HEK293T (cell line): ENCODE results near the gene HMGA1.
"Not testable (repeated sequence)": the region's sequence is repeated elsewhere in the genome, so short reads cannot be mapped to it uniquely, and the experiment has no call there.

Source experiments
- CTCF ChIA-PET: fragments of 350-600 bp; formaldehyde crosslinking; extraction: SDS; loops from one replicate; lab custom pipeline; 2021; ENCODE audit warnings: antibody characterized with exemption, inconsistent platforms; lab: Yijun Ruan, JAX
- POLR2A ChIA-PET: fragments of 350-600 bp; formaldehyde crosslinking; extraction: SDS; loops from one replicate; lab custom pipeline; 2020; ENCODE audit warnings: antibody characterized with exemption, inconsistent platforms; lab: Yijun Ruan, JAX
- DNase-seq: peaks from one replicate; pipeline ENCODE4 v3.0.0; 2012; ENCODE audit warnings: mixed read lengths; ENCODE audit errors: extremely low spot score
- ARNT ChIP-seq: fragments of 450-650 bp; IDR thresholded peaks from 2 replicates; pipeline ENCODE4 v1.6.1; 2017; ENCODE audit warnings: mild to moderate bottlenecking
- BHLHE40 ChIP-seq: fragments of 450-650 bp; IDR thresholded peaks from 2 replicates; pipeline ENCODE4 v1.6.1; 2016; ENCODE audit warnings: mild to moderate bottlenecking, moderate library complexity, borderline replicate concordance
- CTBP1 ChIP-seq: fragments of 450-650 bp; IDR thresholded peaks from 2 replicates; pipeline ENCODE4 v1.6.1; 2016; ENCODE audit warnings: borderline replicate concordance
- ELF4 ChIP-seq: fragments of 450-650 bp; IDR thresholded peaks from 2 replicates; pipeline ENCODE4 v1.6.1; 2017; ENCODE audit warnings: antibody characterized with exemption
- FOXA1 ChIP-seq: fragments of 450-650 bp; IDR thresholded peaks from 2 replicates; pipeline ENCODE4 v1.6.1; 2016; ENCODE audit warnings: mild to moderate bottlenecking
- FOXK2 ChIP-seq: fragments of 450-650 bp; IDR thresholded peaks from 2 replicates; pipeline ENCODE4 v1.6.1; 2016; ENCODE audit warnings: mild to moderate bottlenecking
- FOXM1 ChIP-seq: fragments of 450-650 bp; IDR thresholded peaks from 2 replicates; pipeline ENCODE4 v1.6.1; 2017; ENCODE audit warnings: mild to moderate bottlenecking, borderline replicate concordance
- HDGF ChIP-seq: fragments of 450-650 bp; IDR thresholded peaks from 2 replicates; pipeline ENCODE4 v1.6.1; 2017; ENCODE audit warnings: antibody characterized with exemption, borderline replicate concordance
- L3MBTL2 ChIP-seq: fragments of 450-650 bp; conservative IDR thresholded peaks from 2 replicates; pipeline ENCODE4 v1.6.1; 2016; ENCODE audit warnings: mild to moderate bottlenecking
- LEF1 ChIP-seq: fragments of 450-650 bp; IDR thresholded peaks from 2 replicates; pipeline ENCODE4 v1.6.1; 2017; ENCODE audit warnings: mild to moderate bottlenecking, borderline replicate concordance
- NFRKB ChIP-seq: fragments of 450-650 bp; IDR thresholded peaks from 2 replicates; pipeline ENCODE4 v1.6.1; 2016; ENCODE audit warnings: mild to moderate bottlenecking, moderate library complexity
- PKNOX1 ChIP-seq: fragments of 450-650 bp; IDR thresholded peaks from 2 replicates; pipeline ENCODE4 v1.6.1; 2016
- SP1 ChIP-seq: fragments of 450-650 bp; IDR thresholded peaks from 2 replicates; pipeline ENCODE4 v1.6.1; 2017
- SUZ12 ChIP-seq: fragments of 450-650 bp; IDR thresholded peaks from 2 replicates; pipeline ENCODE4 v1.6.1; 2016; ENCODE audit warnings: mild to moderate bottlenecking
- TARDBP ChIP-seq: fragments of 450-650 bp; IDR thresholded peaks from 2 replicates; pipeline ENCODE4 v1.6.1; 2016
- ZNF384 ChIP-seq: fragments of 450-650 bp; IDR thresholded peaks from 2 replicates; pipeline ENCODE4 v1.6.1; 2016

The HMGA1 gene

GRCh38 chr6:34260576-34261267, 24.0 kb downstream of the HMGA1 start:
- ChIA-PET CTCF (interaction anchor here (0.6 kb wide), 1 partner anchor 115 kb away, joined by 3 read pairs; the partner anchor contains the start of gene GRM4), POLR2A (no interaction called here)
- DNase-seq, result no peak
- TF ChIP-seq NFRKB, result no peak
- no peak for TF ChIP-seq SUZ12
- TF ChIP-seq TARDBP, result no peak
- no peak for TF ChIP-seq ARNT
- no peak for TF ChIP-seq FOXM1
- TF ChIP-seq SP1, result no peak
- TF ChIP-seq ZNF384, result no peak
- no peak for TF ChIP-seq LEF1
- TF ChIP-seq BHLHE40, result no peak
- no peak for TF ChIP-seq HDGF
- no peak for TF ChIP-seq PKNOX1
- no peak for TF ChIP-seq CTBP1
- no peak for TF ChIP-seq FOXA1
- no peak for TF ChIP-seq FOXK2
- no peak for TF ChIP-seq ELF4
- no peak for TF ChIP-seq L3MBTL2

DNA sequence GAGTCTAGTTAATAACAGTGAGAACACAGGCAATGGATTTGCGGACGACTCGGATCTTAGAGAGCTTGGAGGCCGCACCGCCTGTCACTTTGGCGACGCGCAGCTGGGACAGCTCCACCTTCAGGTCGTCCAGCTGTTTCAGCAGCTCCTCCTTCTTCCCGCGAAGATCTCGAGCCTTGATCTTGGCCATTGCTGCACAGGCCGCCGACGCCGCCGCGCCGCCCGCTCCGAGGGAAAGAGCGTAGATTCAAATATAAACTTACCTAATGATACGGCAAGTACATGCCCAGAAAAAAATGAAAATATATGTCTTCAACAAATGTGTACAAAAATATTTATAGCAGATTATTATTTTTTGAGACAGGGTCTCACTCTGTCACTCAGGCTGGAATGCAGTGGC, 26.8 kb downstream of the HMGA1 start:
- POLR2A ChIA-PET, DNase-seq, CTCF ChIA-PET: not testable (repeated sequence)

- DNase-seq, result no peak
- CTCF ChIA-PET, result no interaction called here
- POLR2A ChIA-PET, result interaction anchor here (0.6 kb wide), 1 partner anchor 19 kb away, joined by 3 read pairs; the partner anchor contains the start of gene SMIM29
- TF ChIP-seq FOXA1 (no peak), PKNOX1 (0 out of 2 replicates have a peak, but pooled peaks have one; percentile 19), L3MBTL2 (no peak)
These were observed 31.1 kb downstream of the HMGA1 start for GRCh38 chr6:34267746-34268145.

DNA sequence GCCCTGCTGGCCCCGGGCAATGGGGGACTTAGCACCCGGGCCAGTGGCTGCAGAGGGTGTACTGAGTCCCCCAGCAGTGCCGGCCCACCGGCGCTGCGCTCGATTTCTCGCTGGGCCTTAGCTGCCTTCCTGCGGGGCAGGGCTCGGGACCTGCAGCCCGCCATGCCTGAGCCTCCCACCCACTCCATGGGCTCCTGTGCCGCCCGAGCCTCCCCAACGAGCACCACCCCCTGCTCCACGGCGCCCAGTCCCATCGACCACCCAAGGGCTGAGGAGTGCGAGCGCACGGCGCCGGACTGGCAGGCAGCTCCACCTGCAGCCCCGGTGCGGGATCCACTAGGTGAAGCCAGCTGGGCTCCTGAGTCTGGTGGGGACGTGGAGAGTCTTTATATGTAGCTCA, 32.5 kb downstream of the HMGA1 start:
- CTCF ChIA-PET, DNase-seq, POLR2A ChIA-PET: not testable (repeated sequence)

DNA sequence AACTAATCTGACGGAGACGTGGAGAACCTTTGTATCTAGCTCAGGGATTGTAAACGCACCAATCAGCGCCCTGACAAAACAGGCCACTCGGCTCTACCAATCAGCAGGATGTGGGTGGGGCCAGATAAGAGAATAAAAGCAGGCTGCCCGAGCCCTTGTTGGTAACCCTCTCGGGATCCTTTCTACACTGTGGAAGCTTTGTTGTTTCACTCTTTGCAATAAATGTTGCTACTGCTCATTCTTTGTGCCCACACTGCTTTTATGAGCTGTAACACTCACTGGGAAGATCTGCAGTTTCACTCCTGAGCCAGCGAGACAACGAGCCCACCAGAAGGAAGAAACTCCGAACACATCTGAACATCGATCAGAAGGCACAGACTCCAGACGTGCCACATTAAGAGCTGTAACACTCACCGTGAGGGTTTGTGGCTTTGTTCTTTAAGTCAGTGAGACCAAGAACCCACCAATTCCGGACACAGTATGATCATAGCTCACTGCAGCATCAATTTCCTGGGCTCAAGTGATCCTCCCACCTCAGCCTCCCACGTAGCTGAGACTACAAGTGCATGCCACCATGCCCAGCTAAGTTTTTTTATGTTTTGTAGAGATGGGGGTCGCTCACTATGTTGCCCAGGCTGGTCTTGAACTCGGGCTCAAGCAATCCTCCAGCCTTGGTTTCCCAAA, 33.1 kb downstream of the HMGA1 start:
- CTCF ChIA-PET, result interaction anchor here (0.8 kb wide), 1 partner anchor 145 kb away, joined by 3 read pairs; no protein-coding TSS in a partner anchor
- POLR2A ChIA-PET, DNase-seq: not testable (repeated sequence)

DNA sequence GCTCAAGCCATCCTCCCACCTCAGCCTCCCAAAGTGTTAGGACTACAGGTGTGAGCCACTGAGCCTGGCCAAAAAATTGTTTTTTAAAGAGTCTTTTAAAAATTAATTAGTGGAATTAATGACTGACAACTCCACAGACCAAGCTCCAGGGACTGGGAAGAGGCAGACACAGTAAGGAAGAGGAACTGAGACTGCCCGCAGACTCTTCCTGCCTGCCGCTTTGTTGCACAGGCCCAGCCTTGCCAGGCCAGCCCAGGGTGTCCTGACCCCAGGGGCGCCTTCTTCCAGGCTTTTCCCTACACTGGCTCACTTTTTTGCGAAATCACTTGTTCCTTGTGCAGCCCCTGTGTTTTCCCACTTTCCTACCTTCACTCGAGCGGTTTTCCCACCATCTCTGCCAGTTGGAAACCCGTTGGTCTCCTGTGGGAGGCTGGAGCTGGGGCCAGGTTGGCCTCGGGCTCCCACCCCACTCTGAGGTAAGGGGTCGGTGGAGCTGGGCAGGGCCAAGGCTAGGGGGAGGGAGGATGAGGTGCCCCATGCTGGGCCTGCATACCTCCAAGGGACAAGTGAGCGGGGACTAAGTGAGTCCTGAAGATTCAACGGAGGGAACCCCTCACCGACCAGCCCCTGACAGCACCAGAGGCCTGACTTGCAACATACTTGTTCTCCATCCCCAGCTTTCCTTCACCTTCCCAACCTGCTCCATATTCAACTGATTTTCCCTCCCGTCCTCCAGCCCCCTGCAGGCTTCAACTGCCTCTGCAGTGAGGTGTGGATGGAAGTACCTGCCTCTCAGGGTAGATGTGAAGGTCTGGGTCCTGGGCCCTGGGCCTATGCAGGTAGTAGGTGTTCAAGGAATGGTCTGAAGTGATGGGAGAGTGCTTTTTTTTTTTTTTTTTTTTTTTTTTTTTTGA, 35.6 kb downstream of the HMGA1 start:
- TF ChIP-seq FOXM1 (no peak), PKNOX1 (no peak), LEF1 (no peak), FOXA1 (no peak), CTBP1 (no peak), ARNT (no peak), SUZ12 (no peak), NFRKB (no peak), L3MBTL2 (no peak), FOXK2 (no peak), ZNF384 (no peak)
- DNase-seq, result no peak
- CTCF ChIA-PET, result no interaction called here
- POLR2A ChIA-PET, result no interaction called here

DNA sequence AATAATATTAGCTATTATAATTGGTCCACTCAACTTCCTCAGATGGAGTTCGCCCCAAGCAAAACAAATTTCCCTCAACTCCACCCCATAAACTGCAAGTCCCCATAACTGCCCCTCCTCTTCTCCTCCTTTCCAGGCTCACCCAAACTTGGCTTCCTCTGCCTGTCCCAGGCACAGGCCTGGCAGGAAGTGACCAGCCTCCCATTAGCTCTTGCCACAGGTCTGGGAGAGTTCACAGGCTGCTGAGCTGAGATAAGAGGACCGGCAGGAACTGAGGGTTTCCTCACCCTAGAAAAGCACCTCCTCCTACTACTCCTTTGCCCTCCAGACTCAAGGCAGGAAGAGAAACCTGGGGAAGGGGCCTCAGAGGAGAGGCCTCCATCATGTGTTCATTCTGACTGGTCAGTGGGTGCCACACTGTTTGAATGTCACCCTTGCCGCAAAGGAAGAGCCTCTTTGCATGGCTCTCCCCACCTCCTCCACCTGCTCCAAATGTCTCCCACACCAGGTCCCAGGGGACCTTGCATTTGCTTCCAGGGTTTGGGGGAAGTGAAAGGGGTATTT, 36.7 kb downstream of the HMGA1 start:
- ChIA-PET POLR2A (no interaction called here), CTCF (no interaction called here)

More for the DNA sequence above, 36.7 kb downstream of the HMGA1 start:
- no peak for DNase-seq
- TF ChIP-seq SP1, result no peak
- TF ChIP-seq SUZ12, result no peak
- no peak for TF ChIP-seq PKNOX1
- no peak for TF ChIP-seq L3MBTL2
- no peak for TF ChIP-seq FOXM1
- TF ChIP-seq FOXA1, result no peak
- no peak for TF ChIP-seq HDGF
- TF ChIP-seq CTBP1, result no peak
- no peak for TF ChIP-seq LEF1
- TF ChIP-seq FOXK2, result no peak
- TF ChIP-seq ARNT, result no peak
- TF ChIP-seq TARDBP, result no peak
- TF ChIP-seq ZNF384, result no peak
- TF ChIP-seq BHLHE40, result no peak
- TF ChIP-seq NFRKB, result no peak
